HEK293 (cell line): ENCODE data around the gene ZGLP1.

Source experiments
- CTCF ChIA-PET: fragments of 350-600 bp; formaldehyde crosslinking; extraction: SDS; loops from one replicate; lab custom pipeline; 2021; ENCODE audit warnings: antibody characterized with exemption; lab: Yijun Ruan, JAX
- POLR2A ChIA-PET: fragments of 300-600 bp; formaldehyde crosslinking; extraction: SDS; loops from one replicate; lab custom pipeline; 2020; ENCODE audit warnings: antibody characterized with exemption, inconsistent platforms; lab: Yijun Ruan, JAX
- H3K27ac ChIP-seq: fragments of 200-500 bp; sonication (Bioruptor generic); 2 replicates; pipeline ENCODE4 v1.5.1; 2014; ENCODE audit warnings: low read depth, low read length, control low read depth, inconsistent platforms; ENCODE audit errors: extremely low read depth
- H3K36me3 ChIP-seq, 2 experiments: fragments of 200-500 bp in 1 of 2; sonication (Bioruptor generic) in 1 of 2; 1 replicate in 1 of 2; 2 replicates in 1 of 2; pipeline ENCODE4 v1.5.1; 2014 to 2017; ENCODE audit warnings: inconsistent platforms in 2 of 2, low read length in 2 of 2; ENCODE audit not compliant: control insufficient read depth in 2 of 2, insufficient read depth in 1 of 2
- H3K4me1 ChIP-seq: fragments of 200-500 bp; sonication (Bioruptor generic); 2 replicates; pipeline ENCODE4 v1.5.1; 2014; ENCODE audit warnings: mild to moderate bottlenecking, low read length, inconsistent platforms; ENCODE audit not compliant: control insufficient read depth, insufficient read depth
- H3K4me3 ChIP-seq: 2 replicates; pipeline ENCODE4 v1.5.1; 2011; ENCODE audit warnings: low read depth, mild to moderate bottlenecking, control low read depth, low read length, moderate library complexity
- H3K9me3 ChIP-seq: fragments of 200-500 bp; sonication (Bioruptor generic); 2 replicates; pipeline ENCODE4 v1.5.1; 2014; ENCODE audit warnings: low read depth, low read length, inconsistent platforms; ENCODE audit not compliant: control insufficient read depth, insufficient read depth
- BCL11B ChIP-seq: fragments of 450-650 bp; formaldehyde crosslinking; IDR thresholded peaks from 2 replicates; pipeline ENCODE4 v1.5.1; 2016; ENCODE audit warnings: low read depth, missing biosample characterization, missing genetic modification characterization
- GLIS1 ChIP-seq: fragments of 450-650 bp; formaldehyde crosslinking; IDR thresholded peaks from 2 replicates; pipeline ENCODE4 v1.5.1; 2016; ENCODE audit warnings: missing biosample characterization, missing genetic modification characterization
- KLF10 ChIP-seq: fragments of 450-650 bp; IDR thresholded peaks from 2 replicates; pipeline ENCODE4 v1.5.1; 2018; ENCODE audit warnings: missing biosample characterization, mild to moderate bottlenecking, missing genetic modification characterization
- KLF7 ChIP-seq: fragments of 450-650 bp; formaldehyde crosslinking; IDR thresholded peaks from 2 replicates; pipeline ENCODE4 v1.5.1; 2016; ENCODE audit warnings: missing biosample characterization, missing genetic modification characterization, borderline replicate concordance
- OVOL3 ChIP-seq: fragments of 450-650 bp; formaldehyde crosslinking; IDR thresholded peaks from 2 replicates; pipeline ENCODE4 v1.5.1; 2016; ENCODE audit warnings: missing biosample characterization, missing genetic modification characterization
- PBX3 ChIP-seq: sonication (generic); formaldehyde crosslinking; IDR thresholded peaks from 2 replicates; pipeline ENCODE4 v1.8.1; 2022; ENCODE audit warnings: mild to moderate bottlenecking, moderate library complexity, missing genetic modification reagents
- SCRT1 ChIP-seq: fragments of 450-650 bp; formaldehyde crosslinking; IDR thresholded peaks from 2 replicates; pipeline ENCODE4 v1.5.1; 2016; ENCODE audit warnings: missing biosample characterization, missing genetic modification characterization, borderline replicate concordance
- SCRT2 ChIP-seq: fragments of 450-650 bp; formaldehyde crosslinking; IDR thresholded peaks from 2 replicates; pipeline ENCODE4 v1.5.1; 2016; ENCODE audit warnings: missing biosample characterization, missing genetic modification characterization
- SP3 ChIP-seq: fragments of 450-650 bp; formaldehyde crosslinking; IDR thresholded peaks from 2 replicates; pipeline ENCODE4 v1.5.1; 2016; ENCODE audit warnings: missing biosample characterization, missing genetic modification characterization
- ZBTB17 ChIP-seq: fragments of 450-650 bp; formaldehyde crosslinking; IDR thresholded peaks from 2 replicates; pipeline ENCODE4 v1.5.1; 2016; ENCODE audit warnings: missing biosample characterization, missing genetic modification characterization
- ZBTB20 ChIP-seq: fragments of 450-650 bp; formaldehyde crosslinking; IDR thresholded peaks from 2 replicates; pipeline ENCODE4 v1.5.1; 2016; ENCODE audit warnings: missing biosample characterization, missing genetic modification characterization
- ZBTB44 ChIP-seq: fragments of 450-650 bp; IDR thresholded peaks from 2 replicates; pipeline ENCODE4 v1.5.1; 2018; ENCODE audit warnings: missing biosample characterization, mild to moderate bottlenecking, missing genetic modification characterization
- ZBTB48 ChIP-seq: fragments of 450-650 bp; formaldehyde crosslinking; IDR thresholded peaks from 2 replicates; pipeline ENCODE4 v1.5.1; 2016; ENCODE audit warnings: missing biosample characterization, missing genetic modification characterization
- ZBTB8A ChIP-seq: fragments of 450-650 bp; formaldehyde crosslinking; IDR thresholded peaks from 2 replicates; pipeline ENCODE4 v1.5.1; 2016; ENCODE audit warnings: missing biosample characterization, missing genetic modification characterization
- ZFP69B ChIP-seq: fragments of 450-650 bp; formaldehyde crosslinking; IDR thresholded peaks from 2 replicates; pipeline ENCODE4 v1.5.1; 2016; ENCODE audit warnings: missing biosample characterization, missing genetic modification characterization
- ZNF114 ChIP-seq: fragments of 450-650 bp; formaldehyde crosslinking; IDR thresholded peaks from 2 replicates; pipeline ENCODE4 v1.5.0; 2017; ENCODE audit warnings: missing biosample characterization, missing genetic modification characterization
- ZNF133 ChIP-seq: fragments of 450-650 bp; formaldehyde crosslinking; IDR thresholded peaks from 2 replicates; pipeline ENCODE4 v1.5.1; 2016; ENCODE audit warnings: missing biosample characterization, missing genetic modification characterization
- ZNF157 ChIP-seq: fragments of 450-650 bp; formaldehyde crosslinking; IDR thresholded peaks from 2 replicates; pipeline ENCODE4 v1.5.1; 2016; ENCODE audit warnings: missing biosample characterization, missing genetic modification characterization
- ZNF174 ChIP-seq: fragments of 450-650 bp; formaldehyde crosslinking; IDR thresholded peaks from 2 replicates; pipeline ENCODE4 v1.5.0; 2017; ENCODE audit warnings: missing biosample characterization, mild to moderate bottlenecking, missing genetic modification characterization
- ZNF335 ChIP-seq: fragments of 450-650 bp; formaldehyde crosslinking; conservative IDR thresholded peaks from 2 replicates; pipeline ENCODE4 v1.5.1; 2016; ENCODE audit warnings: missing biosample characterization, missing genetic modification characterization
- ZNF341 ChIP-seq: fragments of 450-650 bp; formaldehyde crosslinking; IDR thresholded peaks from 2 replicates; pipeline ENCODE4; 2016; ENCODE audit warnings: low read depth, missing biosample characterization, missing genetic modification characterization
- ZNF366 ChIP-seq: fragments of 450-650 bp; formaldehyde crosslinking; conservative IDR thresholded peaks from 2 replicates; pipeline ENCODE4 v1.5.1; 2016; ENCODE audit warnings: missing biosample characterization, missing genetic modification characterization
- ZNF394 ChIP-seq: fragments of 450-650 bp; formaldehyde crosslinking; IDR thresholded peaks from 2 replicates; pipeline ENCODE4 v1.5.1; 2016; ENCODE audit warnings: missing biosample characterization, missing genetic modification characterization, mild to moderate bottlenecking, moderate library complexity, borderline replicate concordance
- ZNF433 ChIP-seq: fragments of 450-650 bp; formaldehyde crosslinking; IDR thresholded peaks from 2 replicates; pipeline ENCODE4 v1.5.1; 2016; ENCODE audit warnings: missing biosample characterization, missing genetic modification characterization, low read depth
- ZNF48 ChIP-seq: fragments of 450-650 bp; formaldehyde crosslinking; IDR thresholded peaks from 2 replicates; pipeline ENCODE4 v1.5.1; 2016; ENCODE audit warnings: missing biosample characterization, missing genetic modification characterization
- ZNF560 ChIP-seq: fragments of 450-650 bp; formaldehyde crosslinking; IDR thresholded peaks from 2 replicates; pipeline ENCODE4 v1.5.1; 2017; ENCODE audit warnings: missing biosample characterization, missing genetic modification characterization, borderline replicate concordance
- ZNF561 ChIP-seq: fragments of 450-650 bp; IDR thresholded peaks from 2 replicates; pipeline ENCODE4 v1.5.1; 2018; ENCODE audit warnings: missing biosample characterization, missing genetic modification characterization, borderline replicate concordance
- ZNF623 ChIP-seq: fragments of 450-650 bp; formaldehyde crosslinking; IDR thresholded peaks from 2 replicates; pipeline ENCODE4 v1.5.1; 2016; ENCODE audit warnings: missing biosample characterization, missing genetic modification characterization
- ZNF701 ChIP-seq: fragments of 450-650 bp; formaldehyde crosslinking; IDR thresholded peaks from 2 replicates; pipeline ENCODE4 v1.5.1; 2016; ENCODE audit warnings: missing biosample characterization, missing genetic modification characterization
- ZNF76 ChIP-seq: fragments of 450-650 bp; formaldehyde crosslinking; IDR thresholded peaks from 2 replicates; pipeline ENCODE4; 2016; ENCODE audit warnings: low read depth, missing biosample characterization, missing genetic modification characterization, borderline replicate concordance
- ZNF768 ChIP-seq: fragments of 450-650 bp; formaldehyde crosslinking; IDR thresholded peaks from 2 replicates; pipeline ENCODE4 v1.5.1; 2018; ENCODE audit warnings: missing biosample characterization, mild to moderate bottlenecking, missing genetic modification characterization
- ZNF777 ChIP-seq: fragments of 450-650 bp; formaldehyde crosslinking; IDR thresholded peaks from 2 replicates; pipeline ENCODE4 v1.5.1; 2017; ENCODE audit warnings: missing biosample characterization, missing genetic modification characterization, borderline replicate concordance
- ZNF791 ChIP-seq: fragments of 450-650 bp; formaldehyde crosslinking; IDR thresholded peaks from 2 replicates; pipeline ENCODE4 v1.5.1; 2016; ENCODE audit warnings: missing biosample characterization, missing genetic modification characterization
- ZNF837 ChIP-seq: fragments of 450-650 bp; formaldehyde crosslinking; IDR thresholded peaks from 2 replicates; pipeline ENCODE4 v1.5.1; 2016; ENCODE audit warnings: missing biosample characterization, missing genetic modification characterization
- TF ChIP-seq, protein P1 (sequence below): fragments of 450-650 bp; formaldehyde crosslinking; IDR thresholded peaks from 2 replicates; pipeline ENCODE4 v1.5.1; 2017; ENCODE audit warnings: missing biosample characterization, missing genetic modification characterization

Gene ZGLP1

DNA sequence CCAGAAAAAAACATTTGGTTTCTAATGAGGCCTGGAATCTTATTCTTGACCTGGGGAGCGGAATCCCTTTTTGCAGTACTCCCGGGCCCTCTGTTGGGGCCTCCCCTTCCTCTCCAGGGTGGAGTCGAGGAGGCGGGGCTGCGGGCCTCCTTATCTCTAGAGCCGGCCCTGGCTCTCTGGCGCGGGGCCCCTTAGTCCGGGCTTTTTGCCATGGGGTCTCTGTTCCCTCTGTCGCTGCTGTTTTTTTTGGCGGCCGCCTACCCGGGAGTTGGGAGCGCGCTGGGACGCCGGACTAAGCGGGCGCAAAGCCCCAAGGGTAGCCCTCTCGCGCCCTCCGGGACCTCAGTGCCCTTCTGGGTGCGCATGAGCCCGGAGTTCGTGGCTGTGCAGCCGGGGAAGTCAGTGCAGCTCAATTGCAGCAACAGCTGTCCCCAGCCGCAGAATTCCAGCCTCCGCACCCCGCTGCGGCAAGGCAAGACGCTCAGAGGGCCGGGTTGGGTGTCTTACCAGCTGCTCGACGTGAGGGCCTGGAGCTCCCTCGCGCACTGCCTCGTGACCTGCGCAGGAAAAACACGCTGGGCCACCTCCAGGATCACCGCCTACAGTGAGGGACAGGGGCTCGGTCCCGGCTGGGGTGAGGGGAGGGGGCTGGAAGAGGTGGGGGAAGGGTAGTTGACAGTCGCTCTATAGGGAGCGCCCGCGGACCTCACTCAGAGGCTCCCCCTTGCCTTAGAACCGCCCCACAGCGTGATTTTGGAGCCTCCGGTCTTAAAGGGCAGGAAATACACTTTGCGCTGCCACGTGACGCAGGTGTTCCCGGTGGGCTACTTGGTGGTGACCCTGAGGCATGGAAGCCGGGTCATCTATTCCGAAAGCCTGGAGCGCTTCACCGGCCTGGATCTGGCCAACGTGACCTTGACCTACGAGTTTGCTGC, 22.5 kb downstream of the ZGLP1 start, which contains the start of gene ICAM4:
Gene ICAM4 (plus strand): TSS at position 153 of the 935 bp plus-strand sequence. CDS start 58 bp downstream, at position 211.
- Histone ChIP-seq H3K9me3 (no peaks in the 10 kb centered on the region), H3K27ac (peak within 1 kb of the TSS; percentile 27; the same call in 1 of the 2 replicates), H3K4me3 (no peak within 1 kb of the TSS), H3K4me1 (peaks cover 4% of the 10 kb centered on the region; the same call in 1 of the 2 replicates), H3K36me3 (no peaks in the 10 kb centered on the region)
- POLR2A ChIA-PET, result interaction anchor here (0.5 to 1.2 kb wide), 2 partner anchors 29 to 95 kb away, joined by 3 read pairs; partner anchors contain the start of gene FDX2
- CTCF ChIA-PET, result interaction anchor here (0.8 to 3.2 kb wide), 6 partner anchors 17 to 104 kb away, joined by 3 to 15 read pairs (median 5); partner anchors contain the start of genes ICAM1 and MRPL4
- TF ChIP-seq ZNF133, result no peak
- TF ChIP-seq KLF7, result peak; percentile 33; the same call in 1 of the 2 replicates
- TF ChIP-seq SCRT1 (tag by site-specific recombination), result peak; percentile 51
- no peak for TF ChIP-seq OVOL3 (tag by site-specific recombination)
- peak; percentile 95 for TF ChIP-seq ZNF777
- no peak for TF ChIP-seq ZNF174 (tag by site-specific recombination)
- no peak for TF ChIP-seq ZNF48 (tag by site-specific recombination)
- peak; percentile 86 for TF ChIP-seq ZNF76 (tag by site-specific recombination)
- no peak for TF ChIP-seq ZNF114 (tag by site-specific recombination)
- peak; percentile 93 for TF ChIP-seq ZNF335 (tag by site-specific recombination)
- TF ChIP-seq ZNF768, result peak; percentile 94; the same call in 1 of the 2 replicates
- peak; percentile 95 for TF ChIP-seq ZNF341 (tag by site-specific recombination)
- TF ChIP-seq, protein P1, sequence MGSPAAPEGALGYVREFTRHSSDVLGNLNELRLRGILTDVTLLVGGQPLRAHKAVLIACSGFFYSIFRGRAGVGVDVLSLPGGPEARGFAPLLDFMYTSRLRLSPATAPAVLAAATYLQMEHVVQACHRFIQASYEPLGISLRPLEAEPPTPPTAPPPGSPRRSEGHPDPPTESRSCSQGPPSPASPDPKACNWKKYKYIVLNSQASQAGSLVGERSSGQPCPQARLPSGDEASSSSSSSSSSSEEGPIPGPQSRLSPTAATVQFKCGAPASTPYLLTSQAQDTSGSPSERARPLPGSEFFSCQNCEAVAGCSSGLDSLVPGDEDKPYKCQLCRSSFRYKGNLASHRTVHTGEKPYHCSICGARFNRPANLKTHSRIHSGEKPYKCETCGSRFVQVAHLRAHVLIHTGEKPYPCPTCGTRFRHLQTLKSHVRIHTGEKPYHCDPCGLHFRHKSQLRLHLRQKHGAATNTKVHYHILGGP (tag by site-specific recombination), result no peak
- no peak for TF ChIP-seq ZNF791 (tag by site-specific recombination)
- TF ChIP-seq SCRT2 (tag by site-specific recombination), result peak; percentile 96
- TF ChIP-seq BCL11B, result 0 out of 2 replicates have a peak, but pooled peaks have one; percentile 17
- peak; percentile 42; the same call in 1 of the 2 replicates for TF ChIP-seq KLF10 (tag by site-specific recombination)
- TF ChIP-seq ZNF837 (tag by site-specific recombination), result no peak
- TF ChIP-seq ZNF561 (tag by site-specific recombination), result peak; percentile 48; the same call in 1 of the 2 replicates
- no peak for TF ChIP-seq ZNF701
- TF ChIP-seq PBX3, result no peak
- TF ChIP-seq ZNF394 (tag by site-specific recombination), result peak; percentile 22; the same call in 1 of the 2 replicates
- TF ChIP-seq ZBTB17 (tag by site-specific recombination), result peak; percentile 64
- peak; percentile 89; the same call in 1 of the 2 replicates for TF ChIP-seq ZBTB44 (tag by site-specific recombination)
- no peak for TF ChIP-seq ZNF433
- TF ChIP-seq SP3 (tag by site-specific recombination), result peak; percentile 74; the same call in 1 of the 2 replicates
- no peak for TF ChIP-seq ZNF157
- TF ChIP-seq ZNF560 (tag by site-specific recombination), result no peak
- 0 out of 2 replicates have a peak, but pooled peaks have one; percentile 22 for TF ChIP-seq ZNF366 (tag by site-specific recombination)
- TF ChIP-seq ZBTB8A (tag by site-specific recombination), result peak; percentile 99
- peak; percentile 32; the same call in 1 of the 2 replicates for TF ChIP-seq GLIS1 (tag by site-specific recombination)
- TF ChIP-seq ZFP69B (tag by site-specific recombination), result 0 out of 2 replicates have a peak, but pooled peaks have one; percentile 25
- TF ChIP-seq ZNF623, result no peak; the same call in 1 of the 2 replicates
- peak; percentile 95 for TF ChIP-seq ZBTB20 (tag by site-specific recombination)
- TF ChIP-seq ZBTB48 (tag by site-specific recombination), result peak; percentile 79
